PFSK-1 (cell line): Measurements from ENCODE around the gene PLA2G3.

Experiments used
- FOXP2 ChIP-seq: optimal IDR thresholded peaks from 2 replicates; pipeline ENCODE3; 2011; ENCODE audit warnings: borderline replicate concordance, control low read depth, inconsistent platforms; ENCODE audit not compliant: insufficient read depth; ENCODE audit errors: extremely low read length, extremely low read depth
- POLR2AphosphoS5 ChIP-seq: IDR thresholded peaks from 2 replicates; pipeline ENCODE4 v1.6.1; 2012; ENCODE audit warnings: low read depth, mild to moderate bottlenecking, control low read depth, low read length, moderate library complexity
- SIN3A ChIP-seq: IDR thresholded peaks from 2 replicates; pipeline ENCODE4 v1.6.1; 2012; ENCODE audit warnings: mild to moderate bottlenecking, low read length, moderate library complexity, borderline replicate concordance; ENCODE audit not compliant: insufficient read depth
- TAF1 ChIP-seq: IDR thresholded peaks from 2 replicates; pipeline ENCODE4 v1.6.1; 2012; ENCODE audit warnings: low read length, control low read depth, borderline replicate concordance; ENCODE audit not compliant: insufficient read depth
- TF ChIP-seq, protein P1 (sequence below), 2 experiments: IDR thresholded peaks; 2 replicates each; pipeline versions ENCODE4 v1.6.1 to v1.8.0; 2011 to 2012; ENCODE audit warnings: low read depth in 2 of 2, low read length in 2 of 2, control low read depth in 1 of 2, inconsistent platforms in 1 of 2, mild to moderate bottlenecking in 1 of 2, moderate library complexity in 1 of 2; ENCODE audit not compliant: insufficient read depth in 1 of 2

DNA sequence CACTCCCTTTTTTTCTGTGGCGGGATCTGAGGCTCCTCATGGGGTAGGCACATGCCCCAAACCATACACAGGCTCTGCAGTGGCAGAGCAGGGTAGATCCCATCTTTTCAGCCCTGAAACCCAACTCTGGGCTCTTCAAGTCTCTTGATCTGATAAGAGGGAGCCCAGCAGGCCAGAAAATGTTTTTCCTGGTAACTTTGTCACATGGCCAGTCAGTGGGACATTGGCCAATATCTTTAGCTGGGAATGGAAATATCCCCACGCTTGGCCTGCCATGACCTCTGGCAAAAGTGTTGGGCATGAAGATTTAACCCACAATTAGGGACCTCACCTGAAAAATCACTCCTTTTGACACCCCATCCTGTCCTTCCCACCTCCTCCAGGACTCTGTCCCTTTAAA is 9.4 kb downstream of the PLA2G3 start:
- TF ChIP-seq SIN3A, result no peak
- no peak for TF ChIP-seq POLR2AphosphoS5
- TF ChIP-seq, protein P1, sequence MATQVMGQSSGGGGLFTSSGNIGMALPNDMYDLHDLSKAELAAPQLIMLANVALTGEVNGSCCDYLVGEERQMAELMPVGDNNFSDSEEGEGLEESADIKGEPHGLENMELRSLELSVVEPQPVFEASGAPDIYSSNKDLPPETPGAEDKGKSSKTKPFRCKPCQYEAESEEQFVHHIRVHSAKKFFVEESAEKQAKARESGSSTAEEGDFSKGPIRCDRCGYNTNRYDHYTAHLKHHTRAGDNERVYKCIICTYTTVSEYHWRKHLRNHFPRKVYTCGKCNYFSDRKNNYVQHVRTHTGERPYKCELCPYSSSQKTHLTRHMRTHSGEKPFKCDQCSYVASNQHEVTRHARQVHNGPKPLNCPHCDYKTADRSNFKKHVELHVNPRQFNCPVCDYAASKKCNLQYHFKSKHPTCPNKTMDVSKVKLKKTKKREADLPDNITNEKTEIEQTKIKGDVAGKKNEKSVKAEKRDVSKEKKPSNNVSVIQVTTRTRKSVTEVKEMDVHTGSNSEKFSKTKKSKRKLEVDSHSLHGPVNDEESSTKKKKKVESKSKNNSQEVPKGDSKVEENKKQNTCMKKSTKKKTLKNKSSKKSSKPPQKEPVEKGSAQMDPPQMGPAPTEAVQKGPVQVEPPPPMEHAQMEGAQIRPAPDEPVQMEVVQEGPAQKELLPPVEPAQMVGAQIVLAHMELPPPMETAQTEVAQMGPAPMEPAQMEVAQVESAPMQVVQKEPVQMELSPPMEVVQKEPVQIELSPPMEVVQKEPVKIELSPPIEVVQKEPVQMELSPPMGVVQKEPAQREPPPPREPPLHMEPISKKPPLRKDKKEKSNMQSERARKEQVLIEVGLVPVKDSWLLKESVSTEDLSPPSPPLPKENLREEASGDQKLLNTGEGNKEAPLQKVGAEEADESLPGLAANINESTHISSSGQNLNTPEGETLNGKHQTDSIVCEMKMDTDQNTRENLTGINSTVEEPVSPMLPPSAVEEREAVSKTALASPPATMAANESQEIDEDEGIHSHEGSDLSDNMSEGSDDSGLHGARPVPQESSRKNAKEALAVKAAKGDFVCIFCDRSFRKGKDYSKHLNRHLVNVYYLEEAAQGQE (IDR thresholded peaks at IDR 0.05; ENCODE audit: insufficient read depth in 1 of 2, low read depth in 2 of 2, low read length in 2 of 2), result no peak
- no peak for TF ChIP-seq TAF1
- no peak for TF ChIP-seq FOXP2
